HG02840 (cell line): ENCODE measurements around the gene ZNRF1.
A peak's percentile ranks its signal among the peaks of the same experiment; 100 is the strongest.
"Not testable (repeated sequence)": the region's sequence is repeated elsewhere in the genome, so short reads cannot be mapped to it uniquely, and the experiment has no call there.

Source experiments
- ATAC-seq: cut with Tn5 transposase; IDR thresholded peaks from one replicate; pipeline ENCODE4 v1.9.1; 2021; ENCODE audit warnings: mild to moderate bottlenecking, moderate library complexity, moderate number of reproducible peaks; ENCODE audit not compliant: unreplicated experiment, low FRiP score

ZNRF1 gene

DNA sequence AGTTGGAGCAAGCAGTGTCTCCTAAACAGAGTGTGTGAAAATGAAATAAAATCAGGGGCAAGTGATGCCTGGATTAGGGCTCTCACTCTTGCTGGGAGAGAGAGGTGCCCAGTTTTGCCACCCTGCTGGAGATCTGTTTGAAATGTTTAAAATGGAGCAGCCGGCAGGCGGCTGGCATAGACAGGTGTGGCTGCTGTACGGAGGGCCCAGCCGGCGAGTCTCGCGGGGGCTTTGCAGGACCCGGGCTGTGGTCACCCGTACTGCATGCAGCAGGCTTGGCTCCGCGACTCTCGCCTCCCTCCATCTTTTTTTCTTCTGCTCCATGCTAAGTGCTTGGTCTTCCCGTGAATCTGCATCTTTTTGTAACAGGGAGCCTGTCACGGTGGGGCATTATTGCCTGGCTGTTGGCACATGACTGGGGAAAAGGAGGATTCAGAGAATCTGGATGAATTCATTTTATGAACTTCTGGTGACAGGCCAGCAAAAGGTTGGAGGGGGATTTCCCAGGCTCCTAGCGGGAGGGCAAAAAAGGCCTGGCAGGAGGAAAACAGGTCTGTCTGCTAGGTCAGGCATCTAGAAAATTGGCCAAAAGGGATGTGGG is 1.8 kb downstream of the ZNRF1 start:
- ATAC-seq = no peak

DNA sequence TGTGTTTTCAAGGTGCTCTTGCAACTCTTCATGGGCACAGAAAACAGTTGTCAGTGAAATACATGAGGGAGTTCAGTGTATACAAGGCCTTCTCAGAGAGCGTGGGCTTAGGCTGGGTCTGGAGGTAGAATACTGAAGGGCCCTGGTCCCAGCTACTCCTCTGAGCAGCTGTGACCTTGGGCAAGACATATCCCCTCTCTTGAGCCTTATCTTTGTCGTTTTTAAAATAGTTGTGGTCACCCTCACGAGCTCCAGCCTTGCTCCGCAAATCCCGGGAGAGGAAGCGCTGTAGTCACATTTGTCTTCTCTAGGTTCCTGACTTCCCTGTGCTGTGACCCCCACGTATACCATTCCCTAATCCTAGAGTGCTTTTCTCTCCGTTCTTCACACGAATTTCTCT is 3.6 kb downstream of the ZNRF1 start:
- ATAC-seq = no peak

DNA sequence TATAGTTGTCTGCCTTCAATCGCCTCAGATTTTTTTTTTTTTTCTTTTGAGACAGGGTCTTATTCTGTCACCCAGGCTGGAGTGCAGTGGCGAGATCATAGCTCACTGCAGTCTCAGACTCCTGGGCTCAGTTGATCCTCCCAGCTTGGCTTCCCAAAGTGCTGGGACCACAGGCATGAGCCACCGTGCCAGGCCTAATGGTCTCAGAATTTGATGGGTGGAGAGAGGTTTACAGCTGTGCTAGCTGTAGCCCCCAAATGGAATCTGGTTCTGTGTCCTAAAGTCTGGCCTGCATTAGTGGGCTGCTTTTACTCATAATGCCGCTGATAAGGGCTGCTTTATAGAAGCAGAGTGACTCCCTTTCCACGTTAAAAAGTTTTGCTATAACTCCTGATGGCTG is 5.1 kb downstream of the ZNRF1 start:
- ATAC-seq = no peak

DNA sequence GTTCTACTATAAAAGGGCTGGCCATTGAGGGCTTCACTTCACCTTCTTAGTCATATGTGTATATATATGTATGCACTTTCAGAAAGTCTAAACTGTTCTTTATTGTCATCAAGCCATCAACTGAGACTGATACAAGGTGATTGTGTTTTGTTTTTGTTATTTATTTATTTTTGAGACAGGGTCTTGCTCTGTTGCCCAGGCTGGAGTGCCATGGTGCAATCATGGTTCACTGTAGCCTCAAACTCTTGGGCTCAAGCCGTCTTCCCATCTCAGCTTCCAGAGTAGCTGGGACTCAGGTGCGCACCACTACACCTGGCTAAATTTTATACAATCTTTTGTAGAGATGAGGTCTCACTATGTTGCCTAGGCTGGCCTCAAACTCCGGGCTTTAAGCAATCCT is 5.6 kb downstream of the ZNRF1 start:
- ATAC-seq = no peak

DNA sequence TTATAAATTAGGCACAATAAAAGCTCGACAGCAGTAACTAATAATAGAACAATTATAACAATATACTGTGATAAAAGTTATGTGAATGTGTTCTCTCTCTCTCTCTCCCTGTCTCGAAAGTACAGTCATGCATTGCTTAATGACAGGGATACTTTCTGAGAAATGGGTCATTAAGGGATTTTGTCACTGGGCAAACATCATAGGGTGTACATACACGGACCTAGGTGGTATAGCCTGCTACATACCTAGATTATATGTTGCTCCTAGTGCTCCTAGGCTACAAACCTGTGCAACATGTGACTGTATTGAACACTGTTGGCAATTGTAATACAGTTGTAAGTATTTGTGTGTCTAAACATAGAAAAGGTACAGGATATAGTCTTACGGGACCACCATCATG is 6.9 kb downstream of the ZNRF1 start:
- no peak for ATAC-seq

GRCh38 chr16:75007443-75007842 is 8.6 kb downstream of the ZNRF1 start:
- ATAC-seq = no peak

- ATAC-seq = no peak
These were observed 11.6 kb downstream of the ZNRF1 start for GRCh38 chr16:75010427-75010826.

GRCh38 chr16:75011634-75012307 is 12.9 kb downstream of the ZNRF1 start:
- ATAC-seq = peak; percentile 50

GRCh38 chr16:75012380-75013081 is 13.7 kb downstream of the ZNRF1 start:
- ATAC-seq = no peak

GRCh38 chr16:75013123-75013522 is 14.3 kb downstream of the ZNRF1 start:
- not testable (repeated sequence) for ATAC-seq

GRCh38 chr16:75014318-75014717 is 15.5 kb downstream of the ZNRF1 start:
- no peak for ATAC-seq

DNA sequence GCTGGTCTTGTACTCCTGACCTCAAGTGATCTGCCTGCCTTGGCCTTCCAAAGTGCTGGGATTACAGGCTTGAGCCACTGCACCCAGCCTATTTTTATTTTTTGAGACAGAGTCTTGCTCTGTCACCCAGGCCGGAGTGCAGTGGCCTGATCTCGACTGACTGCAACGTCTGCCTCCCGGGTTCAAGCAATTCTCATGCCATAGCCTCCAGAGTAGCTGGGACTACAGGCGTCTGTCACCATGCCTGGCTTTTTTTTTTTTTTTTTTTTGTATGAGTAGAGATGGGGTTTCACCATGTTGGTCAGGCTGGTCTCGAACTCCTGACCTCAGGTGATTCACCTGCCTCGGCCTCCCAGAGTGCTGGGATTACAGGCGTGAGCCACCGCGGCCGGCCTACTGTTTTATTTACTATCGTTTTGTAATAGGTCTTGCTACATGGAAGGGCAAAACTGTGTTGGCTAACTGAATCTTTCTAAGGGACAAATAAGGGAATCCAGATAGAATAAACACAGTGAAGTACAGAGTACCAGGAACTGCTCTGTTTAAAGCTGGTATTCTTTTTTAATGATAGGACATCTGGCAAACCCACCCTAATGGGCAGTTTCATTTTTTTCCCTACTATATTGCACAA is 17.7 kb downstream of the ZNRF1 start:
- ATAC-seq = not testable (repeated sequence)

GRCh38 chr16:75017670-75018525 is 19.1 kb downstream of the ZNRF1 start:
- ATAC-seq = no peak

- no peak for ATAC-seq
These were observed 20.2 kb downstream of the ZNRF1 start for GRCh38 chr16:75019007-75019406.

DNA sequence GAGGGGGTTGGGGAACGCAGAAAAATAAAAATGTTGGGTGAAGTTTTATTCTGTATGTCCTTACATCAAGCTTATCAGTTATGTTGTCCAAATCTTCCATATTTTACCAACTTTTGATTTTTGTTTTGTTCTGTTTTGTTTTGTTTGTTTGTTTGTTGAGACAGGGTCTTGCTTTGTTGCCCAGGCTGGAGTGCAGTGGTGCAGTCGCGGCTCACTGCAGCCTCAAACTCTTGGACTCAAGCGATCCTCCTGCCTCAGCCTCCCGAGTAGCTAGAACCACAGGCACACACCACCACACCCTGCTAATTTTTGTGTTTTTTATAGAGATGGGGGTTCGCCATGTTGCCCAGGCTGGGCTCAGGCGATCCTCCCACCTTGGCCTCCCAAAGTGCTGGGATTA is 20.8 kb downstream of the ZNRF1 start:
- no peak for ATAC-seq

- no peak for ATAC-seq
These were observed 22.6 kb downstream of the ZNRF1 start for GRCh38 chr16:75021410-75021809.

GRCh38 chr16:75022567-75022966 is 23.7 kb downstream of the ZNRF1 start:
- no peak for ATAC-seq

DNA sequence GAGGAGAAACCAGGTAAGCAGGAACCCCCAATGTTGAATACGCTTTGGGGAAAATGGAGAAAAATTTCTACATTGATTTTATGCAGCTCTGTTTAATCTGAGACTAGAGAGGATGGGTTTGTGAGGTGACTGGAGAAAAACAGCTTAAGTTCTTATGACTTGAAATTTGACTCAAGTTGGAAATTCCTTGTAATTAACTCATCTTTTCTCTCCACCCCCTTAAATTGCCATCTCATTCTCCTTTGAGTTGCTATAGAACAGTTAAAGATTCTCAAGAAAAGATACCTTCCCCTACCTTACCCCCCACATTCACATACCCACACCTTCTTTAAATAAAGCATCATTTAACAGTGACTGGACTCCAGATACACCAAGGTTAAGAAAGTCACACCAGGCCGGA is 24.2 kb downstream of the ZNRF1 start:
- no peak for ATAC-seq

DNA sequence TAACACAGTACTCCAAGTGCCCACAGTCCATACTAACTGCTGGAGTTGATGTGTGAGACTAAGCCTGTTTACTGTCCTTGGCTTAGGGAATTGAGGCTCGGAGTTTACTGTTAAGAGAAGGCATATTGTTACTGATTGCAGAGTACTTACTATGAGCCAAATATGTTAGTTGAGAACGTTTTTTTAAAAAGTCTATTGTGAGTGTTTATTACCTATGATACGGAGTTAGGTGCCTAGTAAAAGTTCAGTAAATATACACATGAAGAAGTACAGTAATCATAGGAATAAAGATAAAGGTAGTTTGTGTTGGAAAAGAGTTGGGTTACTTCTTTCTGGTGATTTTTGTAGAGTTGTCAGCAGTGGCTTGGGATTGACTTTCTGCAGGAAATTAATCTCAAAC is 25.4 kb downstream of the ZNRF1 start:
- ATAC-seq = no peak

- ATAC-seq = no peak
These were observed 25.8 kb downstream of the ZNRF1 start for GRCh38 chr16:75024594-75024993.
